GM10847 (cell line): Measurements from ENCODE around the gene AHI1.

Experiments
- POLR2A ChIP-seq: IDR thresholded peaks from 2 replicates; pipeline ENCODE4 v1.6.1; 2011; ENCODE audit not compliant: insufficient read length; ENCODE audit errors: extremely low read depth

The AHI1 gene

GRCh38 chr6:135434095-135434494 lies 63.4 kb downstream of the AHI1 start:
- TF ChIP-seq POLR2A, result no peak

DNA sequence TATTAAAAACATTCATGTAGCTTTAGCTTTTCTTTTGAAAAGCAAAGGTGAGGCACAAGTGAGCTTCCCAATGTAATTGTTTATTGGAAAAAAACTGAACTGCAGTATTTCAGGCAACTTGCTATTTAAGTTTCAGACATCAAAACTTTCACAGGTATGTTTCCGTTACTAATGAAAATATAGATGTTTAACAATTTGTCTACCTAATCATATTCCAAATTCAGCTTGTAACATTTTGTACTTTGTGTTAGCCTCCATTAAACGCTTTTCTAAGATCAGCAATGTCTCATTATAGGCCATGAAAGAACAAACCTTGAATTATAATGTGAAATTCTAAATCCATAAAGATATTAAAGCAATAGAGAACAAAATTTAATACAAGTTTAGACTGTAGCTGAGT lies 69.5 kb downstream of the AHI1 start:
- no peak for TF ChIP-seq POLR2A

GRCh38 chr6:135426833-135427232 lies 70.7 kb downstream of the AHI1 start:
- no peak for TF ChIP-seq POLR2A

DNA sequence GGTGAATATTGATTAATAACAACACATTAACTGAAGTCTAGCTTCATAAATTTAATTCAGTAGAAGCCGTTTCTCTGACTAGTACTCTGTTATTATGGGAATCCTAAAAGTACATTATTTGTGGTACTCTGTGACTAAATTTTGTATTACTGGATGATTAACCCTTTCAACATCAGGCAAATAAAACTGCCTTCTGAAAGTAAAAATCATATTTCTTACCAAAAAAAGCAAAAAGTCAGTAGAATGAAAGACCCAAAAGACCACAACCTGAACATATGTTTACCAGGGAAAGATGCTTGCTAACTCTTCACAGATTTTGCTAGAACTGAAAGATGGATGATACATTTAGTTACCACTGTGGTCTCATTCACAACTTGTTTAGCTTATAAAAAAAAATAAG lies 73.2 kb downstream of the AHI1 start:
- TF ChIP-seq POLR2A, result no peak

GRCh38 chr6:135423649-135424128 lies 73.9 kb downstream of the AHI1 start:
- no peak for TF ChIP-seq POLR2A

- TF ChIP-seq POLR2A, result no peak
These were observed 78.4 kb downstream of the AHI1 start for GRCh38 chr6:135419162-135419561.

- TF ChIP-seq POLR2A, result no peak
These were observed 79.3 kb downstream of the AHI1 start for GRCh38 chr6:135418040-135418760.

- TF ChIP-seq POLR2A, result no peak
These were observed 84.8 kb downstream of the AHI1 start for GRCh38 chr6:135412761-135413160.

- TF ChIP-seq POLR2A, result no peak
These were observed 85.7 kb downstream of the AHI1 start for GRCh38 chr6:135411849-135412248.

- no peak for TF ChIP-seq POLR2A
These were observed 86.2 kb downstream of the AHI1 start for GRCh38 chr6:135411339-135411738.

- TF ChIP-seq POLR2A, result no peak
These were observed 86.7 kb downstream of the AHI1 start for GRCh38 chr6:135410856-135411255.

GRCh38 chr6:135403584-135403983 lies 94.0 kb downstream of the AHI1 start:
- no peak for TF ChIP-seq POLR2A

GRCh38 chr6:135402311-135402710 lies 95.2 kb downstream of the AHI1 start:
- no peak for TF ChIP-seq POLR2A

GRCh38 chr6:135397172-135397952 lies 100.2 kb downstream of the AHI1 start:
- TF ChIP-seq POLR2A, result no peak

GRCh38 chr6:135395136-135395535 lies 102.4 kb downstream of the AHI1 start:
- no peak for TF ChIP-seq POLR2A

DNA sequence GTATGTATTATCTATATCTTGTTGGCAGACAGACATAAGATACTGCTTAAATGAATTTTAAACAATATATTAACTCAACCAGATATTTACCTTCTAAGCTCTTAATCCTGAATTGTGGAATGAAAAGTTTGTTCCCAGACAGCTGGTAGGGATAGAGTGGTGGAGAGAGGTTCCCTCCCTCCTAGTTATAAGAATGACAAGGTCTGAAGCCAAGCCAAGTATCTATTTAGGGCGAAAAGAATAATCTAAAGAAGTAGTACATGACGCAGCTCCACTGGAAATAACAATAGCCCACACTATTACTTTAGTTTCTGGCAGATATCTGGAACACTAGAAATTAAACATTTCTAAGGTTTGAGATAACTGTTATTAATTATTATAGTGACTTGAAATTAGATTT lies 104.3 kb downstream of the AHI1 start:
- TF ChIP-seq POLR2A, result no peak

- TF ChIP-seq POLR2A, result no peak
These were observed 107.1 kb downstream of the AHI1 start for GRCh38 chr6:135390458-135390857.

GRCh38 chr6:135385299-135385698 lies 112.2 kb downstream of the AHI1 start:
- no peak for TF ChIP-seq POLR2A
